GM12878 (cell line): Measurements from ENCODE around the gene XPNPEP2. TPM values are rescaled to one million over a fixed set of nuclear protein-coding genes. Genes with fewer than 3 reads are reported as not detected.

ENCODE experiments used
- ATAC-seq: fragments of 200-7000 bp; cut with Tn5 transposase; 3 replicates; pipeline ENCODE4 v1.9.1; 2020; ENCODE audit warnings: mild to moderate bottlenecking, moderate library complexity
- BruUV-seq: library from RNA; stranded (reverse); fragments of 400-500 nt; replicated peaks from 2 replicates; lab custom pipeline; 2021; lab: Mats Ljungman, UMichigan
- CTCF ChIA-PET: fragments of 300-600 bp; sonication (Branson Sonifier 250); formaldehyde crosslinking; extraction: SDS; loops from one replicate; lab custom pipeline; 2021; ENCODE audit warnings: inconsistent platforms; lab: Yijun Ruan, JAX
- POLR2A ChIA-PET: fragments of 350-600 bp; formaldehyde crosslinking; extraction: SDS; loops from one replicate; lab custom pipeline; 2021; ENCODE audit warnings: inconsistent platforms; lab: Charles Lee
- RAD21 ChIA-PET: fragments of 300-600 bp; sonication (Branson Sonifier 250); formaldehyde crosslinking; loops from one replicate; lab custom pipeline; 2023; ENCODE audit warnings: antibody characterized with exemption; ENCODE audit not compliant: unreplicated experiment; lab: Charles Lee
- SMC1A ChIA-PET: fragments of 300-600 bp; sonication (Branson Sonifier 250); formaldehyde crosslinking; loops from one replicate; lab custom pipeline; 2023; ENCODE audit not compliant: unreplicated experiment, uncharacterized antibody; lab: Charles Lee
- DNase-seq: peaks from one replicate; pipeline ENCODE4 v3.0.0-alpha.2; 2011; ENCODE audit warnings: low read depth, low spot score
- FAIRE-seq: peaks from 3 replicates; lab custom pipeline; 2011; peaks lifted over from hg19 to GRCh38; lab: Jason Lieb, UNC
- H2AFZ ChIP-seq: 2 replicates; pipeline ENCODE4 v1.6.0; 2011; ENCODE audit warnings: low read depth, low read length, control low read depth; ENCODE audit not compliant: control insufficient read depth
- H3K27ac ChIP-seq: 2 replicates; pipeline ENCODE4 v1.5.1; 2011; ENCODE audit warnings: control low read depth; ENCODE audit not compliant: control insufficient read depth, insufficient read depth
- H3K27me3 ChIP-seq, 2 experiments: replicated peaks in 1 of 2; 2 replicates each; pipeline versions ENCODE4 v1.6.0 to v1.6.1; 2011; ENCODE audit warnings: low read length in 1 of 2; ENCODE audit not compliant: control insufficient read depth in 2 of 2, insufficient read depth in 2 of 2
- H3K36me3 ChIP-seq, 2 experiments: 2 replicates each; pipeline ENCODE4 v1.5.1; 2011; ENCODE audit warnings: low read length in 1 of 2; ENCODE audit not compliant: control insufficient read depth in 2 of 2, insufficient read depth in 2 of 2
- H3K4me1 ChIP-seq: 2 replicates; pipeline ENCODE4 v1.6.1; 2011; ENCODE audit warnings: mild to moderate bottlenecking, low read length, moderate library complexity, mixed read lengths; ENCODE audit not compliant: control insufficient read depth, insufficient read depth
- H3K4me2 ChIP-seq: 2 replicates; pipeline ENCODE4 v1.6.0; 2011; ENCODE audit warnings: control low read depth; ENCODE audit not compliant: control insufficient read depth, insufficient read depth
- H3K4me3 ChIP-seq: fragments of 200-600 bp; sonication (generic); 2 replicates; pipeline ENCODE4 v1.5.1; 2016
- H3K79me2 ChIP-seq: 2 replicates; pipeline ENCODE4 v1.6.0; 2011; ENCODE audit warnings: low read length; ENCODE audit not compliant: control insufficient read depth, insufficient read depth
- H3K9ac ChIP-seq: 2 replicates; pipeline ENCODE4 v1.8.0; 2011; ENCODE audit warnings: low read length, control low read depth, mixed read lengths; ENCODE audit not compliant: control insufficient read depth, insufficient read depth
- H3K9me3 ChIP-seq: replicated peaks from 3 replicates; pipeline ENCODE4 v1.5.1; 2011; ENCODE audit warnings: mild to moderate bottlenecking, low read length; ENCODE audit not compliant: control insufficient read depth, insufficient read depth
- H4K20me1 ChIP-seq: 2 replicates; pipeline ENCODE4 v1.6.0; 2011; ENCODE audit not compliant: control insufficient read depth, insufficient read depth
- BACH1 ChIP-seq: fragments of 450-650 bp; IDR thresholded peaks from 2 replicates; pipeline ENCODE4 v1.6.1; 2017; ENCODE audit warnings: mild to moderate bottlenecking, borderline replicate concordance
- CBX5 ChIP-seq: sonication (generic); IDR thresholded peaks from 2 replicates; pipeline ENCODE4 v1.6.1; 2016; ENCODE audit warnings: low read depth, moderate library complexity, mild to moderate bottlenecking, inconsistent platforms
- CHD1 ChIP-seq: IDR thresholded peaks from 2 replicates; pipeline ENCODE4 v1.6.1; 2012; ENCODE audit warnings: low read depth, low read length, improper control_type of control experiment
- HCFC1 ChIP-seq: fragments of 150-350 bp; IDR thresholded peaks from 2 replicates; pipeline ENCODE4 v1.6.1; 2014; ENCODE audit warnings: low read length
- IKZF1 ChIP-seq: fragments of 450-650 bp; conservative IDR thresholded peaks from 2 replicates; pipeline ENCODE4 v1.6.1; 2017; ENCODE audit warnings: antibody characterized with exemption, mild to moderate bottlenecking
- LARP7 ChIP-seq: fragments of 450-650 bp; IDR thresholded peaks from 2 replicates; pipeline ENCODE4 v1.6.1; 2017; ENCODE audit warnings: mild to moderate bottlenecking
- MYB ChIP-seq: fragments of 150-350 bp; IDR thresholded peaks from 2 replicates; pipeline ENCODE4 v1.6.1; 2014; ENCODE audit warnings: mild to moderate bottlenecking, low read depth, low read length, borderline replicate concordance
- NBN ChIP-seq: fragments of 450-650 bp; IDR thresholded peaks from 2 replicates; pipeline ENCODE4 v1.6.1; 2016
- POLR2AphosphoS5 ChIP-seq: IDR thresholded peaks from 2 replicates; pipeline ENCODE4 v1.6.1; 2011; ENCODE audit warnings: mild to moderate bottlenecking, low read length, inconsistent platforms
- SKIL ChIP-seq: fragments of 450-650 bp; IDR thresholded peaks from 2 replicates; pipeline ENCODE4 v1.6.1; 2017; ENCODE audit warnings: mild to moderate bottlenecking, low read depth, inconsistent platforms; ENCODE audit not compliant: poor library complexity, severe bottlenecking
- SUZ12 ChIP-seq: fragments of 200-600 bp; sonication (generic); IDR thresholded peaks from one replicate; pipeline ENCODE4 v1.6.1; 2018; ENCODE audit warnings: antibody characterized with exemption, mild to moderate bottlenecking; ENCODE audit not compliant: unreplicated experiment
- WRNIP1 ChIP-seq: IDR thresholded peaks from 2 replicates; pipeline ENCODE4 v1.6.1; 2011; ENCODE audit warnings: low read depth, low read length, improper control_type of control experiment, borderline replicate concordance
- WGBS: methylation state at CpG from one replicate; pipeline ENCODE4 v1.1.6; 2016; ENCODE audit warnings: low lambda C conversion rate; ENCODE audit not compliant: insufficient replicate concordance, insufficient coverage; ENCODE audit errors: missing lambda C conversion rate; 5-methylcytosine and 5-hydroxymethylcytosine counted together
- in situ Hi-C: fragments of 300-500 bp; cut with MboI; formaldehyde crosslinking; loops from 9 replicates; pipeline ENCODE4 v1.14.3; 2018; ENCODE audit warnings: mixed read lengths
- intact Hi-C: fragments of 100-400 bp; cut with micrococcal nuclease; formaldehyde crosslinking; loops from one replicate; pipeline ENCODE4 v1.14.2; 2022; ENCODE audit not compliant: unreplicated experiment
- polyA plus RNA-seq, 11 experiments: library from polyadenylated mRNA; depleted of rRNA in 4 of 11; unstranded in 6 of 11; stranded (reverse) in 5 of 11; fragments of >200 nt; fragmentation: Nextera tagmentation in 4 of 11; fragmentation: Illumina TruSeq in 1 of 11; extraction: Ambion mirVana in 4 of 11; extraction: Trizol in 1 of 11; gene quantifications; 1 replicate in 1 of 11; 2 replicates in 10 of 11; pipeline versions ENCODE4 v1.2.1 to v1.2.3, GENCODE V29; 2011 to 2016; ENCODE audit warnings: inconsistent platforms in 2 of 11, missing spikeins in 2 of 11, low read depth in 1 of 11
- total RNA-seq, 4 experiments: library from RNA; depleted of rRNA in 3 of 4; stranded (reverse); fragments of >200 nt in 3 of 4; fragmentation: Illumina TruSeq in 1 of 4; extraction: Trizol in 1 of 4; gene quantifications; 2 replicates each; pipeline versions ENCODE4 v1.2.1 to v1.2.3, GENCODE V29; 2013 to 2021
- TF ChIP-seq, protein P1 (sequence below): IDR thresholded peaks from 2 replicates; pipeline ENCODE4 v1.6.1; 2012; ENCODE audit warnings: mild to moderate bottlenecking, low read depth, low read length
- TF ChIP-seq, protein P2 (sequence below): IDR thresholded peaks from 2 replicates; pipeline ENCODE4 v1.6.1; 2012; ENCODE audit warnings: low read length, inconsistent platforms
- TF ChIP-seq, protein P3 (sequence below): fragments of 450-650 bp; IDR thresholded peaks from 2 replicates; pipeline ENCODE4 v1.6.1; 2016; ENCODE audit warnings: mild to moderate bottlenecking

XPNPEP2 gene
- total and polyA plus RNA-seq, 10 of the 15 experiments (the other 5 are each of a cell fraction or from before 2014, with no cell fraction given), result 0.04 to 0.37 (median 0.15) TPM

GRCh38 chrX:129695937-129696336 is 42.8 kb upstream of the XPNPEP2 start (continued):
- TF ChIP-seq, protein P1, sequence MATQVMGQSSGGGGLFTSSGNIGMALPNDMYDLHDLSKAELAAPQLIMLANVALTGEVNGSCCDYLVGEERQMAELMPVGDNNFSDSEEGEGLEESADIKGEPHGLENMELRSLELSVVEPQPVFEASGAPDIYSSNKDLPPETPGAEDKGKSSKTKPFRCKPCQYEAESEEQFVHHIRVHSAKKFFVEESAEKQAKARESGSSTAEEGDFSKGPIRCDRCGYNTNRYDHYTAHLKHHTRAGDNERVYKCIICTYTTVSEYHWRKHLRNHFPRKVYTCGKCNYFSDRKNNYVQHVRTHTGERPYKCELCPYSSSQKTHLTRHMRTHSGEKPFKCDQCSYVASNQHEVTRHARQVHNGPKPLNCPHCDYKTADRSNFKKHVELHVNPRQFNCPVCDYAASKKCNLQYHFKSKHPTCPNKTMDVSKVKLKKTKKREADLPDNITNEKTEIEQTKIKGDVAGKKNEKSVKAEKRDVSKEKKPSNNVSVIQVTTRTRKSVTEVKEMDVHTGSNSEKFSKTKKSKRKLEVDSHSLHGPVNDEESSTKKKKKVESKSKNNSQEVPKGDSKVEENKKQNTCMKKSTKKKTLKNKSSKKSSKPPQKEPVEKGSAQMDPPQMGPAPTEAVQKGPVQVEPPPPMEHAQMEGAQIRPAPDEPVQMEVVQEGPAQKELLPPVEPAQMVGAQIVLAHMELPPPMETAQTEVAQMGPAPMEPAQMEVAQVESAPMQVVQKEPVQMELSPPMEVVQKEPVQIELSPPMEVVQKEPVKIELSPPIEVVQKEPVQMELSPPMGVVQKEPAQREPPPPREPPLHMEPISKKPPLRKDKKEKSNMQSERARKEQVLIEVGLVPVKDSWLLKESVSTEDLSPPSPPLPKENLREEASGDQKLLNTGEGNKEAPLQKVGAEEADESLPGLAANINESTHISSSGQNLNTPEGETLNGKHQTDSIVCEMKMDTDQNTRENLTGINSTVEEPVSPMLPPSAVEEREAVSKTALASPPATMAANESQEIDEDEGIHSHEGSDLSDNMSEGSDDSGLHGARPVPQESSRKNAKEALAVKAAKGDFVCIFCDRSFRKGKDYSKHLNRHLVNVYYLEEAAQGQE, result no peak
- no peak for TF ChIP-seq NBN
- no peak for TF ChIP-seq MYB
- no peak for TF ChIP-seq HCFC1
- no peak for TF ChIP-seq SUZ12
- TF ChIP-seq WRNIP1, result no peak
- TF ChIP-seq IKZF1, result no peak

GRCh38 chrX:129696463-129697155 is 42.2 kb upstream of the XPNPEP2 start:
- POLR2A ChIA-PET, result interaction anchor here (0.6 kb wide), 1 partner anchor 586 kb away, joined by 4 read pairs; no protein-coding TSS in a partner anchor
- H3K79me2 ChIP-seq, result no peaks in the 10 kb centered on the region
- in situ Hi-C loops, result no loop called here
- no peak for TF ChIP-seq CBX5
- no peak for TF ChIP-seq BACH1
- TF ChIP-seq, protein P2, sequence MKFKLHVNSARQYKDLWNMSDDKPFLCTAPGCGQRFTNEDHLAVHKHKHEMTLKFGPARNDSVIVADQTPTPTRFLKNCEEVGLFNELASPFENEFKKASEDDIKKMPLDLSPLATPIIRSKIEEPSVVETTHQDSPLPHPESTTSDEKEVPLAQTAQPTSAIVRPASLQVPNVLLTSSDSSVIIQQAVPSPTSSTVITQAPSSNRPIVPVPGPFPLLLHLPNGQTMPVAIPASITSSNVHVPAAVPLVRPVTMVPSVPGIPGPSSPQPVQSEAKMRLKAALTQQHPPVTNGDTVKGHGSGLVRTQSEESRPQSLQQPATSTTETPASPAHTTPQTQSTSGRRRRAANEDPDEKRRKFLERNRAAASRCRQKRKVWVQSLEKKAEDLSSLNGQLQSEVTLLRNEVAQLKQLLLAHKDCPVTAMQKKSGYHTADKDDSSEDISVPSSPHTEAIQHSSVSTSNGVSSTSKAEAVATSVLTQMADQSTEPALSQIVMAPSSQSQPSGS, result no peak
- no peak for TF ChIP-seq CHD1
- TF ChIP-seq NBN, result no peak
- TF ChIP-seq SKIL, result no peak
- no peak for TF ChIP-seq POLR2AphosphoS5
- TF ChIP-seq LARP7, result no peak
- TF ChIP-seq, protein P3, sequence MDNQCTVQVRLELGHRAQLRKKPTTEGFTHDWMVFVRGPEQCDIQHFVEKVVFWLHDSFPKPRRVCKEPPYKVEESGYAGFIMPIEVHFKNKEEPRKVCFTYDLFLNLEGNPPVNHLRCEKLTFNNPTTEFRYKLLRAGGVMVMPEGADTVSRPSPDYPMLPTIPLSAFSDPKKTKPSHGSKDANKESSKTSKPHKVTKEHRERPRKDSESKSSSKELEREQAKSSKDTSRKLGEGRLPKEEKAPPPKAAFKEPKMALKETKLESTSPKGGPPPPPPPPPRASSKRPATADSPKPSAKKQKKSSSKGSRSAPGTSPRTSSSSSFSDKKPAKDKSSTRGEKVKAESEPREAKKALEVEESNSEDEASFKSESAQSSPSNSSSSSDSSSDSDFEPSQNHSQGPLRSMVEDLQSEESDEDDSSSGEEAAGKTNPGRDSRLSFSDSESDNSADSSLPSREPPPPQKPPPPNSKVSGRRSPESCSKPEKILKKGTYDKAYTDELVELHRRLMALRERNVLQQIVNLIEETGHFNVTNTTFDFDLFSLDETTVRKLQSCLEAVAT, result no peak

More at GRCh38 chrX:129696463-129697155, 42.2 kb upstream of the XPNPEP2 start:
- H4K20me1 ChIP-seq, result no peaks in the 10 kb centered on the region
- FAIRE-seq (no peak), ATAC-seq (no peak), DNase-seq (no peak)
- 39% methylated on average over 8 of the region's 8 CpGs for WGBS
- H3K27ac ChIP-seq, result no peak overlapping the region
- 0 out of 4 replicates have a peak, but pooled peaks cover 0 to 3% of the 10 kb centered on the region in 2 experiments for H3K27me3 ChIP-seq
- intact Hi-C loops, result no loop called here
- SMC1A ChIA-PET, result no interaction called here
- H2AFZ ChIP-seq, result no peak overlapping the region
- no peaks in the 10 kb centered on the region; the same call in 2 of the 3 replicates for H3K9me3 ChIP-seq
- CTCF ChIA-PET, result no interaction called here
- no peaks in the 10 kb centered on the region for H3K4me1 ChIP-seq
- BruUV-seq, result no TSS peak
- no peaks in the 10 kb centered on the region for H3K36me3 ChIP-seq
- RAD21 ChIA-PET, result no interaction called here
- H3K4me3 ChIP-seq, result no peak overlapping the region
- no peak overlapping the region for H3K4me2 ChIP-seq
- H3K9ac ChIP-seq, result no peak overlapping the region
